Measurements from ENCODE around the gene SLC29A4.

DNA sequence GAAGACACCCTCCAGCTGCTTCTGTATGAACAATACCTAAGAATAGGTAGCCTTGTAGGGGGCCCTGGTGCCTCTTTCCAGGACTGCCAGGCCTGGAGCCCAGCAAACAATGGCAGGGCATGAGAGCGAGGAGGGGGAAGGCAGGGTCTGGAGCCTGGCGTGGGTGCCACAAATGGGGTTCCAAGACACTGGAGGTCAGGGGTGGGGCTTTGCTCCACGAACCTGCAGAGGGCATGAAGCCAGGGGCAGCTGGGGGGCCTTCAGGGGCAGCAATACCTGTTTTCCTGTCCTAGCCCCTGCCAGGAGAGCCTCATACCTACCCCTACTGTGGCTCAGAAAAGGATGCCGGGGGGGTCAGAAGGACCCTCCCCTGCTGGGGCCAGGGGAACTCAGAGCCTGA, 61.6 kb downstream of the SLC29A4 start:
- TF ChIP-seq, protein P1, sequence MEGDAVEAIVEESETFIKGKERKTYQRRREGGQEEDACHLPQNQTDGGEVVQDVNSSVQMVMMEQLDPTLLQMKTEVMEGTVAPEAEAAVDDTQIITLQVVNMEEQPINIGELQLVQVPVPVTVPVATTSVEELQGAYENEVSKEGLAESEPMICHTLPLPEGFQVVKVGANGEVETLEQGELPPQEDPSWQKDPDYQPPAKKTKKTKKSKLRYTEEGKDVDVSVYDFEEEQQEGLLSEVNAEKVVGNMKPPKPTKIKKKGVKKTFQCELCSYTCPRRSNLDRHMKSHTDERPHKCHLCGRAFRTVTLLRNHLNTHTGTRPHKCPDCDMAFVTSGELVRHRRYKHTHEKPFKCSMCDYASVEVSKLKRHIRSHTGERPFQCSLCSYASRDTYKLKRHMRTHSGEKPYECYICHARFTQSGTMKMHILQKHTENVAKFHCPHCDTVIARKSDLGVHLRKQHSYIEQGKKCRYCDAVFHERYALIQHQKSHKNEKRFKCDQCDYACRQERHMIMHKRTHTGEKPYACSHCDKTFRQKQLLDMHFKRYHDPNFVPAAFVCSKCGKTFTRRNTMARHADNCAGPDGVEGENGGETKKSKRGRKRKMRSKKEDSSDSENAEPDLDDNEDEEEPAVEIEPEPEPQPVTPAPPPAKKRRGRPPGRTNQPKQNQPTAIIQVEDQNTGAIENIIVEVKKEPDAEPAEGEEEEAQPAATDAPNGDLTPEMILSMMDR (IDR thresholded peaks at IDR 0.05) = no peak
- TF ChIP-seq POLR2AphosphoS5 (IDR thresholded peaks at IDR 0.05) = no peak

Data from suprapubic skin (tissue), 3 donors.